Esophagus squamous epithelium (tissue), 4 donors: ENCODE data around the gene NPHP4.

Experiments used
- POLR2A ChIP-seq, 4 donors: fragments of 450-650 bp; IDR thresholded peaks; one replicate each; pipeline ENCODE4 v1.6.1; 2017; ENCODE audit warnings: antibody characterized with exemption in 4 of 4, mild to moderate bottlenecking in 4 of 4, moderate library complexity in 3 of 4
- TF ChIP-seq, protein P1 (sequence below), 6 experiments: fragments of 450-650 bp in 4 of 6; fragments of 200-600 bp in 2 of 6; sonication (generic) in 2 of 6; IDR thresholded peaks; one replicate each; pipeline ENCODE4 v1.5.1; 2016 to 2019; ENCODE audit warnings: antibody characterized with exemption in 6 of 6, mild to moderate bottlenecking in 4 of 6, moderate library complexity in 4 of 6

DNA sequence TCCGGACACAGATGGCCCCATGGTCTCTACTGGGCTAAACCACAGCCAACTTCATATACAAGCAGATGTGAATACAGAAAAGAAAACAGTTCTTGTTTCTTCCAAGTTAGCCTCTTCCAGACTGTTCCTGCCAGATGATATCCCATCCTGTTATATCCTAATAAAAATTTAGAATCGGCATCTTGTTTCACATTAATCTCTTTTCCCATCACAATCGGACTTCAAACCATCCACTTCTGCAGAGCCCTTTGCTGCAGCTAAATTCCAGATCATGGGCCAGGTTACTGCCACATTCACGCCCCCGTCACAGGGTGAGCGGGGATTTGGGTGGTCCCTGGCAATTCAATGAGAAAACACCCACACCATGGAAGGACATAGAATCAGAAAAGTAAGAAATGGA lies 57.2 kb downstream of the NPHP4 start:
- TF ChIP-seq, protein P1, sequence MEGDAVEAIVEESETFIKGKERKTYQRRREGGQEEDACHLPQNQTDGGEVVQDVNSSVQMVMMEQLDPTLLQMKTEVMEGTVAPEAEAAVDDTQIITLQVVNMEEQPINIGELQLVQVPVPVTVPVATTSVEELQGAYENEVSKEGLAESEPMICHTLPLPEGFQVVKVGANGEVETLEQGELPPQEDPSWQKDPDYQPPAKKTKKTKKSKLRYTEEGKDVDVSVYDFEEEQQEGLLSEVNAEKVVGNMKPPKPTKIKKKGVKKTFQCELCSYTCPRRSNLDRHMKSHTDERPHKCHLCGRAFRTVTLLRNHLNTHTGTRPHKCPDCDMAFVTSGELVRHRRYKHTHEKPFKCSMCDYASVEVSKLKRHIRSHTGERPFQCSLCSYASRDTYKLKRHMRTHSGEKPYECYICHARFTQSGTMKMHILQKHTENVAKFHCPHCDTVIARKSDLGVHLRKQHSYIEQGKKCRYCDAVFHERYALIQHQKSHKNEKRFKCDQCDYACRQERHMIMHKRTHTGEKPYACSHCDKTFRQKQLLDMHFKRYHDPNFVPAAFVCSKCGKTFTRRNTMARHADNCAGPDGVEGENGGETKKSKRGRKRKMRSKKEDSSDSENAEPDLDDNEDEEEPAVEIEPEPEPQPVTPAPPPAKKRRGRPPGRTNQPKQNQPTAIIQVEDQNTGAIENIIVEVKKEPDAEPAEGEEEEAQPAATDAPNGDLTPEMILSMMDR (IDR thresholded peaks at IDR 0.05): no peak
- TF ChIP-seq POLR2A (IDR thresholded peaks at IDR 0.05): no peak
